ENCODE measurements around the gene LRRC73.
"Not testable (repeated sequence)": the region's sequence is repeated elsewhere in the genome, so short reads cannot be mapped to it uniquely, and the experiment has no call there.

Gene LRRC73

DNA sequence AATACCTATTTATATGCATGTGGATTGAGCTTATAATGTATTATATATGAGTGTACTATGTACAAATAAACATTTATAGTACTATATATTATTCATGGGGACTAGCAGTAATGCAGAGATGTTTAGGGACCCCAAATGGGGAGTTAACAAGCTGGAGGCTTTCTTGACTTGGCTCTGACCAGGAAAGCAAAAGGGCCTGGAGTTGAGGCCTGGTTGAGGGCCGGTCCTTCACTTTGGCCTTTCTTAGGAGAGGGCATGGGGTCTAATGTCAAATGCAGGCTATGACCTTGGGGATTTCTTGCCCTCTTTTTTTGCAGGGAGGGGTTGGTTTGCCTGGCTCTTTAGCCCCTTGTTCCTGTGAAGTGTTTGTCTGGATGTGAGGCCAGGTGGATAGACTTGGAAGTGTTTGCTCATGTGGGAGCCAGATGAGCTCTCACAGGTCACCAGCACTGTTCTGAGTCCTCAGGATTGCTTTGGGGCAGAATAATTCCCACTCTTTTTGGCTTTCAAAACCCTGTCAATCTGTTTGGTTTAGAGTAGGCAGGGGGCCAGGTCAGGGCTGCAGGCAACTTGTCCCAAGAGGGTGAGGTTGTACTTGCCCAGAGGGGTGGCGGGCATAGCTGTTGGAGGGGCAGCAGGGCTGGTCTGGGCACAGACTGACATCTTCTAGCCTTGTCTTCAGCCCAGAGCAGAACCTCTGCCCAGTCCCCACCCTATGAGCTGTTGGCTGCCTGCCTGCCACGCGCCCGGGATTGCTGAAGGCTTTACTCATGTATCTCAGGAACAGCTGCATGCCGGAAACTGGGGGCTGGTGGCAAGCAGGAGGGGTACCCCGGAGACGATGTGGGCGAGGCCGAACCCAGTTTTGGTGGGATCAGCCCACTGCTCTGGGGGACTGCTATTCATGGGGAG, 18.1 kb downstream of the LRRC73 start:
- DNase-seq = no peak

DNA sequence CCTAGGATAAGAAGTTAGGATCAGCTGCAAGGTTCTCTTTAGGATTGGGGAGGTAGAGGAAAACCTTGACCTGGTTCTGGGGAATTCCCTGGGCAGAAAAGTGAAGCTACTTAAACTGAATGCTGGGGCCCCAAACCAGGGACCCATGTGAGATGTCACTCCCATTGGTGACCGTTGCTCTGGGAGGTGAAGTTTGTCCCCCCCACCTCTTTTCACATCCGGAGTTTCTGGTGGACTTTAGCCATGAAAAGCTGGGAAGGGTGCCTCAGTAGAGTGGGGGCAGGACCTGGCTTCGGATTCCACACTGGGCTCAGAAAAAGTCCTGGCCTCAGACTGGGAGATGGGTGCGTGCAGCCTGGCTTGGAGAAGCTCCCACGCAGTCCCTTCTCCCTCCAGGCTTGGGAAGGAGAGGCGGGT, 19.6 kb downstream of the LRRC73 start:
- DNase-seq = no peak

DNA sequence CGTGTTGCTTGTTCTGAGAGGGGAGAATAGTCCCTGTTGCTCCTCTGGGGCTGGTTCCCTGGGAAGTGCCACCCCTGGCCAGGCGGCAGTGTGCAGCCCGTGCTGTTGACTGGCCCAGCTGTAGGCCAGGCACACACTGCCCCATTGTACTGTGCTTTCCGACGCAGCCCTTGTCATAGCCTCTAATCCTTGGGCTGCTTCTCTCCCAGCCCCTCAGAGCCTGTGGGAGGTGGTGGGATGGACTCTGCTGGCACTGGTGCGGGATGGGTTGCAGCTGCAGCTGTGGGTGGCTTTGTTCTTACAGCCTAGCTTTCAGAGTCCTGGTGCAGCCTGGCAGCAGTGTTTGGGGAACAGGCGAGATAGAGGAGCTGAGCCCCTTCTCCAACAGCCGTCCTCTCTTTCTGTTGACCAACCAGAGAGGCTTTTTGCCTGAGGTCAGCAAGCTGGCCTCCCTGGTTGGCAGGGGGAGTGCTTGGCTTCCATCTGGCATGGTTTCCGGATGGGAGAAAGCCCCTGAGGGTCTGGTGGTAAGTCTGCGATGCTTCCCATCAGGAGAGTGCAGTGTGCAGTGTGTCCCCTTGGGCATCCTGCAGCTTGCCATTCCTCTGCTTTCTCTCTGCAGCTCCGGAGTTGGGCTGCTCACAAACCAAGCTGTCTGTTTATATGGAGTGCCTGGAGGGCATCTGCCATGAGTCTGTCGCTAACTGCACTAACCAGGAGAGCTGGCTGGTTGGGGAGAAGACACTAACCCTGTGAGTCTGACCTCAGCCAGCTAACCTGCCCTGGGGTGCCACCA, 20.7 kb downstream of the LRRC73 start:
- no peak for DNase-seq

DNA sequence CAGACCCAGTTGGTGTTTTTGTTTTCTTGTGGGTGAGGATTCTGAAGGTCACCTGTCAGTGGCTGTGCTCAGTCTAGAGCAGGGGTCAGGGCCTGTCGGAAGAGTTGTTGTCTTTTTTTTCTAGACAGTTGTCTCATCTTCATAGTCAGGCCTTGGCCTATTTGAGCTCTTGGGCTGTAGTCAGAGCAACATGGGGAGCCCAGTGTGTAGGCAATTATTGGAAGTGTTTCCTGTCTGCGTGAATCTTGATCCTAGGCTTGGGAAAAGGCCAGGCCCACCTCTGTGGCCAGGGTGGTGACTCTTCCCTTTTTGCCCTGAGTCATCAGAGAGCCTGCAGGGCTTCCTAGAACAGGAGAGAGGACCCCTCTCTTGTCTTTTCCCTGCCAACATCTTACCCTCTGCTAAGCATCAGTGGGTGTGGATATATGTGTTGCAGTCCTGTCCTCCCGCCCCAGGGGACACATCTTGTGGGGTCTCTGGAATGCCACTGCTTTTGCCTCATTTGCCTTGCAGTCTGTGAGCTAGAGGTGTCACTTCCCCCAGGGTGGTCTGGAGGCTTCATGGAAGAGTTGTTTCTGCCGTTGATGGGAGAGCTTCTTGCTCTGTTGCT, 21.4 kb downstream of the LRRC73 start:
- no peak for DNase-seq

DNA sequence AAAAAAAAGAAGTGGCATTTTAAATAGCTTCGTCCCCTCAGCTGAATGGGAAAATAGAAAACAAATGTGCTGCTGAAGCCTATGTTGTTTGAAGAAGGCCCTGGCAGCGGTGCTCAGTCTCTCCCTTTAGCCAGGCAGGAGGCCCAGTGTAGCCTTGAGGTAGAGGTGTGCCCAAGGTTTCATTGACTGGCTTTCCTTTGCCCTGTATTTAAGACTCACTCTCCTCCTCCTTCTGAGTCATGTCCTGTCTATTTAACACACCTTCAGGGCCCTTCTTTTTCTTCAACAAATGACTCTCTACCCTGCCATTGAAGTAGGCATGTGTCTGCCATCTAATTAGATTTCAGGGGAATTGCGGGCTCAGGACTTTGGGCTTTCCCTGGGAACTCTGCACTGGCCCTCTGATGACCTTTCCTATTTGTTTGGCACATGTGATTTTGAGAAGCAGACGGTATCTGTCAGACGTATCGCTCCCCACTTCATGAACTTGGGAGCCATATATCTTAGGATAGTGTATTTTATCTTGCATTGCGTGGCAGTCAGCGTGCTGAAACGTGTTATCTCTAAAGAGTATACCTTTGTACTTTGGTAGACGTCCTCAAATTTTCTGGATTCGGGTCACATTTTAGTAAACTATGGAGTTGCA, 28.4 kb downstream of the LRRC73 start:
- no peak for DNase-seq

DNA sequence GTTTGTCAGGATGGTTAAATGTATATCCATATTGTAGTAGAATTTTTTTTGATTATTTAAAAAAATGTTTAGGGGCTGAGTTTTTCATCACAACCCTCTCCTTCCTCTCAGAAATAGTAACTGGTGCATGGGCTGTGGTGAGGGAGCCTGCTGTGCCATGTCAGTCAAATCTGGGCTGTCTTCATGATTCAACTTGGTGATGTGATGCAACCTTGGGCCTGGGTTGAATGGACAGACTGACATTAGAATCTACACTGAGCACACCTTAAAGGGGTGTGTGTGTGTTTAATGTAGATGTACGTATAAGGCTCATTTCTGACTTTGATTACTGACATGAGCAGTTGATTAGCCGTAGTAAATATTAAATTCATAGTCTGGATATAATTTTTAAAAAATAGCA, 29.1 kb downstream of the LRRC73 start:
- DNase-seq = no peak

DNA sequence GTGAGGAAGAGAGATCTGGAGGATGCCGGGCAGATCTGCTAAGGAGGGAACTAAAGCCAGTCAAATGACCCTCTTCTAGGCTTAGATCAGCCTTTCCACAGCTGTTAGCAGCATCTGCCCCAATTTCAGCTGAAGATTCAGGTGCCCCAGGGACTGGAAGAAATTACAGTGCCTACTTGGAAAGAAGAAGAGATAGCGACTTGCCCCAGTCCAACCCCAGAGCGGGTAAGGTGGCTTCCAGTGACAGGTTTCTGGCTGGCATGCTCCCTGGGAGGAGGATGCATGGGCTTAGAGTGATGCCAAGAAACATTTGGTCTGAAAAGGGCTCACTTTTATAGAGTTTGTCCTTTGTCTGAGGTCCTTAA, 32.2 kb downstream of the LRRC73 start:
- no peak for DNase-seq

DNA sequence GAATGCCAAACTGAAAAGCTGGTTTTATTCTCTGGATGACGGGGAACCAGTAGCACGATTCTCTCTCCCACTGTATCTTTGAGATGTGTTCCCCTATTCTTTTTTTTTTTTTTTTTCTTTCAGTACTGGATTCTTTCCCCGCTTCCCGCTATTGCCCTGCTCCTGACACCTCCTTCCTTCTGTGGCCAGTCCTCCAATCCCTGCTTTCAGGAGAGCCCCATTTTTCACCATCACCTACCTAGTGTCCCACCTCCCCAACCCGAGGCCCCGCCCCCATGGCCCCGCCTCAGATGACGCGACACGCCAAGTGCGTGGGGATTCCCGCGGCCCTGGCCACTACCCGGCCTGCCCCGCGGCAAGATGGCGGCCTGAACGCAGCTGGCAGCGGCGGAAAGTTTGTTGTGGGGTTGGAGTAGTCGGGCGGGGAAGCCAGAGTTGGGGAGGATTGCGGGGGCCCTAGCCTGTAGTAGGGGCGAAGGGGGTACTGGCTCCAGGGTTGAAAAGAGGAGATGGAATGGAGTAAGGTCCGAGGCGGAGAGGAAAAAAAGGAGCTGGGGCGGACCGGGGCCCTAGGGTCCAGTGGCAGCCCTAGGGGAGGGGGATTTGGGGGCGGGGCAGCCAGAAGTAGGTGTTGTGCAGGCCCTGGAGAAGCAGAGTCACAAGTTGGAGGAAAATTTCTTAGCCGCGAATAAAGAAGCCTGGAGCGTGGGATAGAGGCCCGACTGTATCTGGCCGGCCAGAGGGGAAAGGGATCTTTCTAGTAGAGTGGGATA, 32.7 kb downstream of the LRRC73 start, which contains the start of gene TJAP1:
Gene TJAP1 (plus strand): TSS at position 336 of the 773 bp plus-strand sequence. CDS start 21,432 bp downstream, outside the sequence.
- peak; percentile 84 for DNase-seq

DNA sequence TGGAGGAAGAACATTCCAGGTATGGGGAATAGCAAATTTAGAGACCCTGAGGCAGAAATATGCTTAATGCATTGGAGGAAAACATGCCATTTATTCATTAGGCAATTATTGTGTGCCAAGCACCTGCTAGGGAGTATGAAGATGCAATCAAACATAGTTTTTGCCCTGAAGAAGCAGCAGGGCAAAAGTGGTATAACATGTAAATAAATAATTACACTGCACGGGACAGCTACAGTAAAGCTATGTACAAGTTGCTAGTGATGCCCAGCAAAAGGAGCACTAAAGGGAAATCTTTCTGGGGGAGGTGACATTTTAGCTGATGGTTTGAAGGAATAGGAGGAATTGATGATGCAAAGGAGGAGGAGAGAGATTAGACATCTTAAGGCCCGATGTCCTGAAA, 33.4 kb downstream of the LRRC73 start:
- no peak for DNase-seq

DNA sequence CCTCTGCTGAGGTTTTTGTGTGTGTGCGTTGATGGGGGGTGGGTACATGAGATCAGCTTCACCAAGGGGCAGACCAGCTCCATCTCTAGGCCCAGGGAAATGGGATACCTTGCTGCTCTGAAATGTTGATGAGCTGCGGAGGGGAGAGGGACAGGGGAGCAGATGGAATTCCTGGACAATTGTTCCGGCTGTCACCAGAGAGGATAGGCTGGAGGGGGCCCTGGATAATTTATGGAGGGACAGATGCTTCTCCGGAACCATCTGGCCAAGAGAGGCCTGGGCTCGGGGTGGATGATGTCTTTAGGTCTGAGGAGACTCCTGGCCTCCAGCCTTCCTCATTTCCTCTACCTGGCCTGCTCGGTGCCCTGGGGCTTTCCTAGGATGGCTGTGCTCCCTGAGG, 34.6 kb downstream of the LRRC73 start:
- DNase-seq = no peak

DNA sequence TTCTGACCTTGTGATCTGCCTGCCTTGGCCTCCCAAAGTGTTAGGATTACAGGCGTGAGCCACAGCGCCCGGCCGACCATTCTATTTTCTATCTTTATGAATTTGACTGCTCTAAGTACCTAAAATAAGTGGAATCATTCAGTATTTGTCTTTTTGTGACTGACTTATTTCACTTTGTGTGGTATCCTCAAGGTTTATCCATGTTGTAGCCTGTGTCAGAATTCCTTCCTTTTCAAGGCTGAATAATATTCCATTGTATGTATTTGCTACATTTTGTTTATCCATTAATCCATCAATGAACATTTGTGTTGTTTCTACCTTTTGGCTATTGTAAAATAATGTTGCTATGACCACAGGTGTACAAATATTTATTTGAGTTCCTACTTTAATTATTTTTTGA, 37.6 kb downstream of the LRRC73 start:
- no peak for DNase-seq

DNA sequence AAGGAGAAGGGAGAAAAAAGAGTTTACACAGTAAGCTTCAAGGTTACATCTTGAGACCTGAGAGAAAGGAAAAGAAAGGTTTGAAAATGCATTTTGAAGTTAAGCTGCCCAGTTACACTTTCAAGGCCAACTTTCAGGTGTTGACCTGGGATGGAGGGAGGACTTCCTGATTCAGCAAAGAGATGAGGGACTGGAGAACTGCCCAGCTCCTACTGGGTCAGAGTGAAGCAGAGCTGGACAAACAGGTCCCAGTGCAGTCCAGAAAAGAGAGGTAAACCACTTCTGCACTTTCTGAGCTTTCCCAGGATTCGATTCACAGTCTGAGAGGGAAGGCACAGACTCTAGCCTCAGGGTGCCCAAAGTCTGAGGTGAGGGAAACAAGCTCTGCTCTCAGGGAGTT, 38.7 kb downstream of the LRRC73 start:
- no peak for DNase-seq

DNA sequence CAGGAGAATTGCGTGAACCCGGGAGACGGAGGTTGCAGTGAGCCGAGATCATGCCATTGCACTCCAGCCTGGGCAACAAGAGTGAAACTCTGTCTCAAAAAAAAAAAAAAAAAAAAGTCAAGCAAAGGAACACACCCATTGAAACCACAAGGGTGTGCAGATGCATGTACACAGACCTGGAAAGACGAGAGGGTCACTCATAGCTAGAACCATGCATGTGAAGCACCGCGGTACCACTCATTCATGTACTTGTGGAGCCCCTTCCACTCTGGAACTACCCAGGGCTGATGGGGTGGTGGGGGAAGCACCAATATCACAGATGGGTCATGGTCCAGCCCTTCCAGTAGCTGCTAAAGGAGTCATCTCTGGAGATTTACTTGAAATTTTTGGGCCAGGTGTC, 40.2 kb downstream of the LRRC73 start:
- no peak for DNase-seq

DNA sequence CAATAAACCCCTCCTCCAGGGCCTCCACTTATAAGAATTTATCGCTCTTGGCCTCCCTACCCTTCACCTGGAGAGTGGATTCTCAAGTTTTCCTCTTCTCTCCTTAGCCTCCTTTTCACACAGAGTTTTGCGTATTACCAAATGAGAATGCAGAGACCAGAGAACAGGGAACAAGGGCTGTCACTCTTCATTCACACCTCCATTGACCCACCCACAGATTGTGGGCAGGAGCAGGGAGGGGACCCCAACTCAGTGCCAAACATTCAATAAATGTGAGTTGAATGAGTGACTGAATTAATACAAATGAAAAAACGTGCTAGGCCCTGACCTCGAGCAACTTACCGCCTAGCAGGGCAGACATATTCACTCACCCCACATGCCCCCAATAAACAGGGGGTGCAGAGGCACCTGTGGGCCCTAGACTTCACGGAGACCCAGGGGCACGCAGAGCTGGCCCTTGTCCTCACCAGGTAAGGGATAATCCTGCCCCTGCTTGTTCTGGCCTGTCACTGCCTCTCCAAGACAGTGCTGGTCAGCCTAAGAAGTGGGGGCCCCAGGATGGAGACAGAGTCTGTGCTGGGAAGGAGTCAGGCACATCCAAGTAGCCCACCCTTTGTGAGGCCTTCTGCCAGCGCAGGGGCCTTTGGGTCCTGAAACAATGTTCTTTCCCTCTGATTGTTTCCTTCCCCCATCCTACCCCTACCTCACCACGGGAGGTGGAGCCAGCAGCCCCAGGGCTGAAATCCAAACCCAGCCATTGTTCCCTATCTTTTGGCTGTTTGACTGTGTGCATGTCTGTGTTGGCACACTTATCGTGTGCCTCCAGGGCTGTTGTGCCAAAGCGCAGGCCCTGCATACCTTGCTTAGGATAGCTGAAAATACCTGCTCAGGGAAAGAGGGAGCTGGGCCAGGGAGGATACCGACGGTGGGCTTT, 41.1 kb downstream of the LRRC73 start:
- no peak for DNase-seq

DNA sequence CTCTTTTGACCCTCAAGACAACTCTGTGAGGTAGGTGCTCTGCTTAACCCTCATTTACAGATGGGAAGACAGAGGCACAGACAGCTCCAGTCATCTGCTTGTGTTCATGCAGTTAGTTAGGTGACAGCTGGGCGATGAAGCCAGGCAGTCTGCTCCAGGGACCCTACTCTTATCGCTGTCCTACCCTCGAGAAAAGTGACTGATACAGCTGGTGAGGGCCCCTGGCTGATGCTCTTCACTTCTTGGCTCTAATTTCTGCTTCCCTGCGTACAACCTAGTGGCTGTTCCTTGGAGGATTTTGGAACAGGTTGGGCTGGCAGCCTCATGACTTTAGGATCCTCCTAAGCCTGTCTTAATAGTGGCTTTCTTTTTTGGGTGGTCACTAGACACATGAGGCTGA, 41.9 kb downstream of the LRRC73 start:
- DNase-seq = no peak

DNA sequence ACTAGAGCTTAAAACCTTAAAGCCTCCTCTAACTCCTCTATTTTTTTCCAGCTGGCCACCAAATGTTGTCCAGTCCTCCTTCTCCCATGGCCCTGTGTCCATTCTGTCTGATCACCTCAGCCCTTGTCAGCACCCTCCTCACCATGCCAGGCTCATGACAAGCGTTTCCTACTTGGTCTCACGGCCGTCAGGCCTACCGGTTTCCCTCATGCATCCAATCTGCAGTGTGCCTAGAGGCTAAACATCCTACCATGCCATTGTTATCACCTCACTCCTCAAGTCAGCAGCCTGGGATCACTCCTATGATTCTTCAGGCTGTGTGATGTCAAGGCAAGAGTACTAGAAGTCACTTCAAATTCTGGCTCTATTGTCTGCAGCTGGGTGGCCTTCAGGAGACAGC, 42.4 kb downstream of the LRRC73 start:
- DNase-seq = no peak

DNA sequence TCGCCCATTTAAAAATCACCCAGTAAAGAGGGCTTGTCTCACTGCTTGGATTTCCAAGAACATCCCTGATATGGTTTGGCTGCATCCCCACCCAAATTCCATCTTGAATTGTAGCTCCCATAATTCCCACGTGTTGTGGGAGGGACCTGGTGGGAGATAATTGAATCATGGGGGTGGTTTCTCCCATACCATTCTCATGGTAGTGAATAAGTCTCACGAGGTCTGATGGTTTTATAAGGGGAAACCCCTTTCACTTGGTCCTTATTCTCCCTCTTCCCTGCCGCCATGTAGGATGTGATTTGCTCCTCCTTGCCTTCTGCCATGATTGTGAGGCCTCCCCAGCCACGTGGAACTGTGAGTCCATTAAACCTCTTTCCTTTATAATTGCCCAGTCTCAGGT, 42.9 kb downstream of the LRRC73 start:
- not testable (repeated sequence) for DNase-seq

DNA sequence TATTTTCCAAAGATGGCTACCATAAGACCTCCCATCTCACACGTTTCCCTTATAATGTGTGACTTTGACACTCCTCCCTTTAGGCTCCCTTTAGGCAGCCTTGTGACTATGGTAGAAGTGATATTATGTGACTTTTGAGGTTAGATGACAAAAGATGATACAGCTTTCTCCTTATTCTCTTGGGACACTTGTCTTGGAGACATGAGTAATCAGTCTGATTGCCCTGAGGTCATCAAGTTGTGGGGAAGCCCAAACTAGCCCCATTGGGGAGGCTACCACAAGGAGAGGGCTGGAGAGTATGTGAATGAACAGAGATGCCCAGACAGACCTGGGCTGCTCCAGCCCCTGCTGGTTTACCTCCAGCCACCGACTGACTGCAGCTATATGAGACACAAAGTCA, 44.2 kb downstream of the LRRC73 start:
- DNase-seq = no peak

DNA sequence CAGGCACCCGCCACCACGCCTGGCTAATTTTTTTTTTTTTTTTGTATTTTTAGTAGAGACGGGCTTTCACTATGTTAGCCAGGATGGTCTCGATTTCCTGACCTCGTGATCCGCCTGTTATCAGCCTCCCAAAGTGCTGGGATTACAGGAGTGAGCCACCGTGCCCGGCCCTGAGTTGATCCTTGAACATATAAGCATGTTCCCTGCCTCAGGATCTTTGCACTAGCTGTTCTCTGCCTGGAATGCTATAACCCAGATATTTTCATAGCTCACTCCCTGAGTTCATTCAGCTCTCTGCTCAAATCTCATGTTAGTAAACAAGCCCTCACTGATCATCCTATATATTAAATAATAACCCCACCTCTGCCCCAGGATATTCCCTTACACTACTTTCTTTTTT, 45.8 kb downstream of the LRRC73 start:
- no peak for DNase-seq

DNA sequence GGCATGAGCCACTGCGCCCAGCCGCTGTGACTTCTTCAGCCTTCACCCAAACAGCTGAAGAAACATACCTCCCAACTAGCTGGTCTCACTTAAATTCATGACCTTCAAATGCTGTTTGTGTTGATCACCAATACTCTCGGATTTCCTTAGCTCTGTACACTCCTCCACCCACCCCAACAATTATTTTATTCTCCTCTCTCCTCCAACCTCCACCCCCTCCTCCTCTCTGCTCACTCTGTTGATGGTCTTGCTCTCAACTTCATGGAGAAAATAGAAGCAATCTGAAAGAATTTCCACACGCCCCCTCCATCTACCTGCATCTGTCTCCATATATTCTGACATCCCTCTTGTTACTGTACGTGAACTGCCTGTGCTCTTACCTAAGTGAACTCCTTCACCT, 48.2 kb downstream of the LRRC73 start:
- no peak for DNase-seq

DNA sequence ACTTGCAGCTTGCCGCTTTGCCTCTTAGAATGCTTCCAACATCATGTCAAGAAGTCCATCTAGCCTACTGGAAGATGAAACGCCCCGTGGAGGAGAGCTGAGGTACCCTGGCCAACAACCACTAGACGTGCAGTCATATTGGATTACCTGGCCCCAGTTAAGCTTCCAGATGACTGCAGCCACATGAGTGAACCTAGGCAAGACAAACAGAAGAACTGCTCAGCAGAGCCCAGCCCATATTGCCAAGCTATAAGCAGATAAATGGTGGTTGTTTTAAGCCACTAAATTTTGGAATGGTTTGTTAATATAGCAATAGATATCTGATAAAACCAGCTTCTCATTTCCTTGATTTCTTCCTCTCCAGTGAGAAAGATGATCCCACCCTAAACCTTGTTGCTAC, 50.1 kb downstream of the LRRC73 start:
- no peak for DNase-seq

Data from NK-92 treated with Interleukin-12 subunit alpha and Interleukin-12 subunit beta, amount 100 ng/mL, for 24 hours (cell line).